RWPE2 (cell line): ENCODE results near the gene GRK5.

Experiments
- ATAC-seq: fragments of 200-7000 bp; cut with Tn5 transposase; 3 replicates; pipeline ENCODE4 v1.9.1; 2021; ENCODE audit warnings: low read depth
- DNase-seq: peaks from one replicate; pipeline ENCODE4 v3.0.0-alpha.2; 2020; ENCODE audit warnings: low spot score
- H3K27ac ChIP-seq: fragments of 450-650 bp; 2 replicates; pipeline ENCODE4 v1.5.1; 2017; ENCODE audit warnings: mild to moderate bottlenecking; ENCODE audit not compliant: poor library complexity, severe bottlenecking
- H3K27me3 ChIP-seq: fragments of 250-450 bp; sonication (Bioruptor Pico); 2 replicates; pipeline ENCODE4 v1.5.1; 2021; ENCODE audit warnings: mild to moderate bottlenecking, moderate library complexity; ENCODE audit not compliant: insufficient read depth, poor library complexity, severe bottlenecking
- H3K36me3 ChIP-seq: fragments of 250-450 bp; sonication (Bioruptor Pico); 2 replicates; pipeline ENCODE4 v1.5.1; 2020; ENCODE audit warnings: low read depth, mild to moderate bottlenecking, moderate library complexity
- H3K4me1 ChIP-seq: fragments of 250-450 bp; sonication (Bioruptor Pico); 2 replicates; pipeline ENCODE4 v1.5.1; 2021; ENCODE audit warnings: mild to moderate bottlenecking, moderate library complexity; ENCODE audit not compliant: insufficient read depth, poor library complexity, severe bottlenecking
- H3K4me3 ChIP-seq: fragments of 250-450 bp; sonication (Bioruptor Pico); 2 replicates; pipeline ENCODE4 v1.5.1; 2021; ENCODE audit warnings: mild to moderate bottlenecking, moderate library complexity; ENCODE audit not compliant: severe bottlenecking
- H3K9me3 ChIP-seq: fragments of 250-450 bp; sonication (Bioruptor Pico); 2 replicates; pipeline ENCODE4 v1.5.1; 2021; ENCODE audit warnings: mild to moderate bottlenecking, moderate library complexity; ENCODE audit not compliant: severe bottlenecking
- CTCF ChIP-seq: fragments of 450-650 bp; IDR thresholded peaks from one replicate; pipeline ENCODE4 v1.5.1; 2017; ENCODE audit warnings: mild to moderate bottlenecking, moderate library complexity; ENCODE audit not compliant: poor library complexity, severe bottlenecking

The GRK5 gene

GRCh38 chr10:119393421-119393820, 186.1 kb downstream of the GRK5 start:
- no peaks in the 10 kb centered on the region for H3K4me1 ChIP-seq

DNA sequence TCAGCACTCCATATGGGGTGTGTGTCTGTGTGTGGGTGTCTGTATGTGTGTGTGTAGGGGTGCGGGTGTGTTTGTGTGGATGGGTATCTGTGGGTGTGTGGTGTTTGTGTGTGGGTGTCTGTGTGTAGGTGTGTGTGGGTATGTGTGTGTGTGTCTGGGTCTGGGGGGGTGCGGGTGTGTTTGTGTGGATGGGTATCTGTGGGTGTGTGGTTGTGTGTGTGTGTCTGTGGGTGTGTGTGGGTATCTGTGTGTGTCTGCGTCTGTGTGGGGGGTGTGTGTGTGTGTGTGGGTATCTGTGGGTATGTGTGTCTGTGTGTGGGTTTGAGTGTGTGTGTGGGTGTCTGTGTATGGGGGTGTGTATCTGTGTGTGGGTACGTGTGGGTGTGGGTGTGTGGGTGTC, 186.5 kb downstream of the GRK5 start:
- no peak overlapping the region for H3K27ac ChIP-seq
- H3K9me3 ChIP-seq = no peaks in the 10 kb centered on the region
- H3K4me3 ChIP-seq = no peak overlapping the region
- no peak for ATAC-seq
- no peak for TF ChIP-seq CTCF
- H3K36me3 ChIP-seq = no peaks in the 10 kb centered on the region
- no peaks in the 10 kb centered on the region for H3K4me1 ChIP-seq
- no peak for DNase-seq
- no peaks in the 10 kb centered on the region for H3K27me3 ChIP-seq

More at GRCh38 chr10:119393421-119393820, 186.1 kb downstream of the GRK5 start:
- ATAC-seq (no peak), DNase-seq (no peak)
- no peak for TF ChIP-seq CTCF
- Histone ChIP-seq H3K9me3 (no peaks in the 10 kb centered on the region), H3K4me3 (no peak overlapping the region), H3K27ac (no peak overlapping the region), H3K36me3 (no peaks in the 10 kb centered on the region), H3K27me3 (no peaks in the 10 kb centered on the region)

DNA sequence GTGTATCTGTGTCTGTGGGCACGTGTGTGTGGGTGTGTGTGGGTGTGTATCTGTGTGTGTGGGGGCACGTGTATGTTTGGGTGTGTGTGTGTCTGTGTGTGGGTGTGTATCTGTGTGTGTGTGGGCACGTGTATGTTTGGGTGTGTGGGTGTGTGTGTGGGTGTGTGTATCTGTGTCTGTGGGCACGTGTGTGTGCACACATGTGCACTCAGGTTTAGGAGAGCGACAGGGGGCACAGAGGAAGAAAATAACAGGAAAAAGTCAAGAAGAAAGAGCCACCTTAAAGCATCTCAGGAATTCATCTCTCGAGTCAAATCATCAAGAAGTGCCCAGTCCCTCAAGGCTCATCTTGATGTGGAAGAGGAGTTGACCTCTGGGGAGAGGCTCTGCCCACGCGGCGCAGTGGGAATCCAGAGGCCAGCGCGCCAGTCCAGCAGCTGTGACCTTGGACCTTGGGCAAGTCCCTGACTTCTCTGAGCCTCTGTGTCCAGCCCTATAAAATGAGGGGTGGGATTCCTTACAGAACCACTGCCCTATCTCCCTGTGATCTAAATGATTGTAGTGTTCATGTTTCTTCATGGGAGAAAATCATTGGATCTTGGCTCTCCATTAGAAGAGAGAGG, 187.4 kb downstream of the GRK5 start:
- Histone ChIP-seq H3K9me3 (no peaks in the 10 kb centered on the region), H3K27ac (no peak overlapping the region), H3K27me3 (no peaks in the 10 kb centered on the region), H3K4me3 (no peak overlapping the region), H3K4me1 (no peaks in the 10 kb centered on the region), H3K36me3 (no peaks in the 10 kb centered on the region)
- ATAC-seq (no peak), DNase-seq (no peak)
- TF ChIP-seq CTCF = no peak

GRCh38 chr10:119395280-119396007, 188.1 kb downstream of the GRK5 start:
- no peaks in the 10 kb centered on the region for H3K36me3 ChIP-seq
- DNase-seq (no peak), ATAC-seq (no peak)
- H3K27ac ChIP-seq = no peak overlapping the region
- no peaks in the 10 kb centered on the region for H3K9me3 ChIP-seq
- H3K4me3 ChIP-seq = no peak overlapping the region
- H3K27me3 ChIP-seq = no peaks in the 10 kb centered on the region
- no peak for TF ChIP-seq CTCF
- no peaks in the 10 kb centered on the region for H3K4me1 ChIP-seq
